Neural progenitor cell (in vitro differentiated cells): ENCODE data around the gene MSI2. TPM values are rescaled to one million over a fixed set of nuclear protein-coding genes. Genes with fewer than 3 reads are reported as not detected.

Source experiments
- DNase-seq: peaks from one replicate; pipeline ENCODE4 v3.0.0-alpha.2; 2016; ENCODE audit warnings: low spot score
- H2AFZ ChIP-seq: fragments of 200-600 bp; sonication (generic); replicated peaks from 2 replicates; pipeline ENCODE4 v1.6.1; 2016; ENCODE audit warnings: antibody characterized with exemption
- H3F3A ChIP-seq: fragments of 200-600 bp; sonication (generic); 2 replicates; pipeline ENCODE4 v1.6.1; 2016; ENCODE audit warnings: antibody characterized with exemption, low read depth
- H3K27ac ChIP-seq: fragments of 200-600 bp; sonication (generic); 2 replicates; pipeline ENCODE4 v1.5.1; 2016; ENCODE audit warnings: mild to moderate bottlenecking
- H3K27me3 ChIP-seq: fragments of 200-600 bp; sonication (generic); 2 replicates; pipeline ENCODE4 v1.6.1; 2016; ENCODE audit warnings: mild to moderate bottlenecking, moderate library complexity
- H3K36me3 ChIP-seq: fragments of 200-600 bp; sonication (generic); 2 replicates; pipeline ENCODE4 v1.5.1; 2016
- H3K4me1 ChIP-seq: fragments of 200-600 bp; sonication (generic); 2 replicates; pipeline ENCODE4 v1.6.1; 2016; ENCODE audit warnings: mixed run types
- H3K4me2 ChIP-seq: fragments of 200-600 bp; sonication (generic); 2 replicates; pipeline ENCODE4 v1.6.1; 2016
- H3K4me3 ChIP-seq: fragments of 200-600 bp; sonication (generic); 2 replicates; pipeline ENCODE4 v1.5.1; 2016
- H3K79me2 ChIP-seq: fragments of 200-600 bp; sonication (generic); 2 replicates; pipeline ENCODE4 v1.6.1; 2016; ENCODE audit warnings: low read depth
- H3K9ac ChIP-seq: fragments of 200-600 bp; sonication (generic); 2 replicates; pipeline ENCODE4 v1.6.1; 2016
- H3K9me3 ChIP-seq: fragments of 200-600 bp; sonication (generic); 2 replicates; pipeline ENCODE4 v1.5.1; 2016; ENCODE audit warnings: low read depth
- H4K20me1 ChIP-seq: fragments of 200-600 bp; sonication (generic); 2 replicates; pipeline ENCODE4 v1.6.1; 2016; ENCODE audit warnings: low read depth
- H3K27ac Mint-ChIP-seq: 3 replicates; pipeline ENCODE4 v1.8.0; 2021; ENCODE audit warnings: mixed read lengths
- H3K27me3 Mint-ChIP-seq: 2 replicates; pipeline ENCODE4 v1.8.0; 2022; ENCODE audit warnings: low read depth, mild to moderate bottlenecking, inconsistent platforms, moderate library complexity, mixed read lengths; ENCODE audit not compliant: insufficient read depth
- H3K36me3 Mint-ChIP-seq: 3 replicates; pipeline ENCODE4 v1.8.0; 2021; ENCODE audit warnings: mixed read lengths
- H3K4me1 Mint-ChIP-seq: 3 replicates; pipeline ENCODE4 v1.8.0; 2021; ENCODE audit warnings: mixed read lengths
- H3K4me3 Mint-ChIP-seq: 3 replicates; pipeline ENCODE4 v1.8.0; 2021; ENCODE audit warnings: mild to moderate bottlenecking, moderate library complexity, mixed read lengths
- H3K9me3 Mint-ChIP-seq: 3 replicates; pipeline ENCODE4 v1.8.0; 2020; ENCODE audit warnings: mixed read lengths
- CTCF ChIP-seq: fragments of 200-600 bp; sonication (generic); IDR thresholded peaks from 2 replicates; pipeline ENCODE4 v1.5.1; 2017; ENCODE audit warnings: antibody characterized with exemption, mild to moderate bottlenecking
- EZH2 ChIP-seq: fragments of 200-600 bp; sonication (generic); IDR thresholded peaks from 2 replicates; pipeline ENCODE4 v1.6.1; 2017; ENCODE audit warnings: antibody characterized with exemption, mild to moderate bottlenecking, moderate library complexity
- EZH2phosphoT487 ChIP-seq: fragments of 200-600 bp; sonication (generic); IDR thresholded peaks from 2 replicates; pipeline ENCODE4 v1.6.1; 2017; ENCODE audit warnings: antibody characterized with exemption
- total RNA-seq: library from RNA; depleted of rRNA; stranded (reverse); fragments of >200 nt; gene quantifications from 2 replicates; pipeline ENCODE4 v1.2.3, GENCODE V29; 2015; ENCODE audit warnings: low replicate concordance

MSI2 gene
- total RNA-seq, 1 donor from 2014 or later = 96.9 TPM

GRCh38 chr17:57679356-57679755 lies 423.0 kb downstream of the MSI2 start:
- Histone ChIP-seq H4K20me1 (peaks cover 14% of the 10 kb centered on the region), H3K4me3 (no peak overlapping the region), H3K9ac (no peak overlapping the region), H2AFZ (no peak overlapping the region), H3K9me3 (no peaks in the 10 kb centered on the region), H3K79me2 (no peaks in the 10 kb centered on the region), H3K4me2 (no peak overlapping the region), H3F3A (peaks cover 37% of the 10 kb centered on the region), H3K4me1 (peaks cover 29% of the 10 kb centered on the region), H3K27me3 (no peaks in the 10 kb centered on the region), H3K27ac (no peak overlapping the region), H3K36me3 (no peaks in the 10 kb centered on the region)
- H3K27ac Mint-ChIP-seq = no peak overlapping the region
- peaks cover 4% of the 10 kb centered on the region for H3K27me3 Mint-ChIP-seq
- TF ChIP-seq EZH2phosphoT487 = no peak
- TF ChIP-seq EZH2 = no peak
- TF ChIP-seq CTCF = no peak
- peaks cover 47% of the 10 kb centered on the region for H3K36me3 Mint-ChIP-seq
- H3K4me3 Mint-ChIP-seq = no peak overlapping the region
- no peaks in the 10 kb centered on the region for H3K9me3 Mint-ChIP-seq
- no peak for DNase-seq
- H3K4me1 Mint-ChIP-seq = peaks cover 22% of the 10 kb centered on the region

DNA sequence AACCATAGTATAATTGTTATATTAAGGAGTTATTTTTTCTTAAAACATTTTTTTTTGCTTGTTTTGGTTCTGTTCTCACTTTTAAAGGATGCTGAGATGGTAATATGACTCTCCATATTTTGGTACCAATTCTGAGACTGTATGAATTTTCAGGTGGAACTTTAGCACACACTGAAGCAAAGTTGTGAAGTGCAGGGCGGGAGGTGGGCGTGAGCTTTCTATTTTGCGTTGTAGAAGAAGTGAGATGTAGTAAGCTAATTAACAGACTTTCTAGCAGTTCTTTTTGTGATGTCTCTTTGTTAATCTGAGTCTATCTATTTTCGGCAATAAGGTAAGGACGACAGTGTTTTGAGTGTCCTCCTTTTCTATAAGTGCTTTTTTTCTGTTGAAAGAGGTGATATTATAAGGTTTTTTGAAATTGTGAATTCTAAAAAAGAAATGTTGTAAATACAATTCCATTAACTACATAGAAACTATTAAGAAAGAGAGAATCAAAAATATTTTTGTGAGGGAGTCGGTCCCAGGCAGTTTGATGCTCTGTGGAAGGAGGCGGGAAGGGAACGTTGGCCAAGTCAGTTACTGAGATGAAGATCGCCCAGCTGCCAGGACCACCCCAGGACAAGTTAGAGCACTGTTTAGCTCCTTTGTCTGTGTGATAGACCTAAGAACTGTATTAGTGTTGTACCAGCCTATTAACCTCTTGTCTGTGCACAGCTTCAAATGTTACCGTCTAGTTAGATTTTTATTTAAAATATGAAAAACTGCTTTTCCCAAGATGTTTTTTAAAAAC lies 423.8 kb downstream of the MSI2 start:
- Mint-ChIP-seq H3K27ac (no peak overlapping the region), H3K4me3 (no peak overlapping the region), H3K9me3 (peaks cover 2% of the 10 kb centered on the region)

DNA sequence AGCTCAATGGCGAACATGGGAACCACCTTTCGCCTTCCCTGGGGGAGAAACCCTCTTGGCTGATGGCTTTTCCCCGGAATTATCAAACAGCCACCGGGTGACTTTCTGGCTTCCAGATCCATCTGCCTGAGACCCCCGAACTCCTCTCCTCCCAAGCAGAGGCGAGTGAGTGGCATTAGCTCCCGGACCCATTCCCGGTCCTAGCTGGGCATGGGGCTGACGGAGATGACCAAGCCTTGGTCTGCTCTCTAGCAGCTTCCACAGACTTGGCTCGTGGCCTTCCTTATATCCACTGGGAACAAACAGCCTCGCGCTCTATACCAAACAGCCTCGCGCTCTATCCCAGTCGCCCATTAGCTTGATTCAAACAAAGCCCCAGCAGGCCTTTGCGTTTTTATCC lies 426.4 kb downstream of the MSI2 start:
- H3K4me2 ChIP-seq = no peak overlapping the region
- no peak for DNase-seq

More for the DNA sequence above, 423.8 kb downstream of the MSI2 start:
- no peaks in the 10 kb centered on the region for H3K36me3 ChIP-seq
- H3K4me3 ChIP-seq = no peak overlapping the region
- no peak for DNase-seq
- no peaks in the 10 kb centered on the region for H3K9me3 ChIP-seq
- Mint-ChIP-seq H3K36me3 (peaks cover 50% of the 10 kb centered on the region), H3K27me3 (peaks cover 4% of the 10 kb centered on the region), H3K4me1 (peaks cover 19% of the 10 kb centered on the region)
- H3K4me1 ChIP-seq = peaks cover 29% of the 10 kb centered on the region
- TF ChIP-seq CTCF (no peak), EZH2 (no peak), EZH2phosphoT487 (no peak)
- peaks cover 14% of the 10 kb centered on the region for H4K20me1 ChIP-seq
- H3K79me2 ChIP-seq = no peaks in the 10 kb centered on the region
- H3F3A ChIP-seq = peaks cover 37% of the 10 kb centered on the region
- H2AFZ ChIP-seq = no peak overlapping the region
- H3K9ac ChIP-seq = no peak overlapping the region
- no peak overlapping the region for H3K27ac ChIP-seq
- no peaks in the 10 kb centered on the region for H3K27me3 ChIP-seq
- H3K4me2 ChIP-seq = no peak overlapping the region

More for the DNA sequence above, 426.4 kb downstream of the MSI2 start:
- peaks cover 4% of the 10 kb centered on the region for H3K27me3 Mint-ChIP-seq
- H3K36me3 Mint-ChIP-seq = peaks cover 33% of the 10 kb centered on the region
- H3K27ac ChIP-seq = no peak overlapping the region
- H4K20me1 ChIP-seq = peaks cover 14% of the 10 kb centered on the region
- H3F3A ChIP-seq = peaks cover 37% of the 10 kb centered on the region
- H2AFZ ChIP-seq = no peak overlapping the region
- H3K4me3 Mint-ChIP-seq = no peak overlapping the region
- peaks cover 3% of the 10 kb centered on the region for H3K36me3 ChIP-seq
- no peak overlapping the region for H3K4me3 ChIP-seq
- H3K27ac Mint-ChIP-seq = no peak overlapping the region
- H3K9ac ChIP-seq = no peak overlapping the region
- no peak for TF ChIP-seq EZH2phosphoT487
- TF ChIP-seq CTCF = no peak
- TF ChIP-seq EZH2 = no peak
- peaks cover 28% of the 10 kb centered on the region for H3K4me1 ChIP-seq
- H3K79me2 ChIP-seq = no peaks in the 10 kb centered on the region
- H3K27me3 ChIP-seq = no peaks in the 10 kb centered on the region
- H3K4me1 Mint-ChIP-seq = peaks cover 11% of the 10 kb centered on the region
- H3K9me3 Mint-ChIP-seq = peaks cover 2% of the 10 kb centered on the region
- no peaks in the 10 kb centered on the region for H3K9me3 ChIP-seq
